Parathyroid adenoma (tissue), 2 donors: ENCODE measurements around the gene CIAO3.

Experiments used
- H2AFZ ChIP-seq: fragments of 300-600 bp; sonication (generic); one replicate; pipeline ENCODE4 v1.7.0; 2017; ENCODE audit warnings: antibody characterized with exemption, mild to moderate bottlenecking
- H3K27ac ChIP-seq: fragments of 300-600 bp; sonication (generic); one replicate; pipeline ENCODE4 v1.7.0; 2017
- H3K27me3 ChIP-seq: fragments of 300-600 bp; sonication (generic); one replicate; pipeline ENCODE4 v1.7.0; 2017; ENCODE audit warnings: low read length; ENCODE audit not compliant: control insufficient read depth, insufficient read depth
- H3K36me3 ChIP-seq: fragments of 300-600 bp; sonication (generic); one replicate; pipeline ENCODE4 v1.7.0; 2017; ENCODE audit warnings: low read length; ENCODE audit not compliant: control insufficient read depth, insufficient read depth
- H3K4me1 ChIP-seq: fragments of 300-600 bp; sonication (generic); one replicate; pipeline ENCODE4 v1.7.0; 2017; ENCODE audit warnings: control low read depth
- H3K4me2 ChIP-seq: fragments of 300-600 bp; sonication (generic); one replicate; pipeline ENCODE4 v1.7.0; 2017; ENCODE audit warnings: low read length
- H3K4me3 ChIP-seq: fragments of 300-600 bp; sonication (generic); one replicate; pipeline ENCODE4 v1.7.0; 2017; ENCODE audit warnings: low read depth, low read length
- H3K79me2 ChIP-seq: fragments of 300-600 bp; sonication (generic); one replicate; pipeline ENCODE4 v1.7.0; 2017; ENCODE audit warnings: control low read depth
- H3K9ac ChIP-seq: fragments of 300-600 bp; sonication (generic); one replicate; pipeline ENCODE4 v1.7.0; 2017; ENCODE audit warnings: mild to moderate bottlenecking
- H3K9me3 ChIP-seq: fragments of 300-600 bp; sonication (generic); one replicate; pipeline ENCODE4 v1.7.0; 2017; ENCODE audit warnings: low read length; ENCODE audit not compliant: control insufficient read depth
- TF ChIP-seq, protein P1 (sequence below): fragments of 300-600 bp; sonication (generic); IDR thresholded peaks from one replicate; pipeline ENCODE4 v1.7.0; 2017; ENCODE audit warnings: antibody characterized with exemption, mild to moderate bottlenecking
- donor health status: primary hyperparathyroidism.

Gene CIAO3

DNA sequence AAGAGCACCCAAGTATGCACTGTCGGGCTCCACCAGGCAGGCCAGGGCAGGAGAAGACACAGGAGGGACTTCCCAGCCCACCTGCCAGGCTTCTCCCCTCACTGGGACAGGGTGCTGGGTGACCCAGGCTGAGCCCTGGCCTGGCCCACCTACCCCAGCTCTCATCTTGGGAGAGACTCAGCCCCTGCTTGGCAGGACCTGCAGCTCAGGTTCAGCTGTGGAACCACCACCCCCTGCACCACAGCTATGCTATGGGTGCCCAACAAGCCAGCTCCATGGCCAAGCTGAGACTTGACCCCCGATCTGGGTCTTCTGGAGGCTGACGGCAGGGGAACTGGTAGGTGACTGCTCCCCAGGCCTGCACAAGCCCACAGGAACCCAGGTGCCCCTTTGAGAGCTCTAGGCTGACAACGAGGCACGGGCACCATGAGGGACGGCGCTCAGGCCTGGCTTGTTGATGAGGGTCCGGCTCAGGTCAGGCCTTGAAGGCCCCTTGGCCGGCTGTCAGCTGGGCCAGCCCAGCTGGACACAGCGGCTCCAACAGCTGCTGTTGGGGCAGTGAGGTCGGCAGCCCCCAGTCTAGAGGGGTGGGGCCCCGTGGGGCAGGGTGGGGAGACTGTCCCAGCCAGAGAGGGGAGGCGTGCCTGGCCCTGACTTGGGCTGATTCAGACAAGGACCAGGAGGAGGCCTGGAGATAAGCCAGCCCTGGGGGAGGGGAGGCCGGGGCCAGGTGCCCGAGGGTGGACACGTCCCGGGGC, 42.8 kb upstream of the CIAO3 start:
- no peak overlapping the region for H3K4me2 ChIP-seq
- H3K79me2 ChIP-seq: no peaks in the 10 kb centered on the region
- no peaks in the 10 kb centered on the region for H3K9me3 ChIP-seq
- no peak overlapping the region for H3K4me3 ChIP-seq
- TF ChIP-seq, protein P1, sequence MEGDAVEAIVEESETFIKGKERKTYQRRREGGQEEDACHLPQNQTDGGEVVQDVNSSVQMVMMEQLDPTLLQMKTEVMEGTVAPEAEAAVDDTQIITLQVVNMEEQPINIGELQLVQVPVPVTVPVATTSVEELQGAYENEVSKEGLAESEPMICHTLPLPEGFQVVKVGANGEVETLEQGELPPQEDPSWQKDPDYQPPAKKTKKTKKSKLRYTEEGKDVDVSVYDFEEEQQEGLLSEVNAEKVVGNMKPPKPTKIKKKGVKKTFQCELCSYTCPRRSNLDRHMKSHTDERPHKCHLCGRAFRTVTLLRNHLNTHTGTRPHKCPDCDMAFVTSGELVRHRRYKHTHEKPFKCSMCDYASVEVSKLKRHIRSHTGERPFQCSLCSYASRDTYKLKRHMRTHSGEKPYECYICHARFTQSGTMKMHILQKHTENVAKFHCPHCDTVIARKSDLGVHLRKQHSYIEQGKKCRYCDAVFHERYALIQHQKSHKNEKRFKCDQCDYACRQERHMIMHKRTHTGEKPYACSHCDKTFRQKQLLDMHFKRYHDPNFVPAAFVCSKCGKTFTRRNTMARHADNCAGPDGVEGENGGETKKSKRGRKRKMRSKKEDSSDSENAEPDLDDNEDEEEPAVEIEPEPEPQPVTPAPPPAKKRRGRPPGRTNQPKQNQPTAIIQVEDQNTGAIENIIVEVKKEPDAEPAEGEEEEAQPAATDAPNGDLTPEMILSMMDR: no peak
- no peaks in the 10 kb centered on the region for H3K27me3 ChIP-seq
- H3K36me3 ChIP-seq: no peaks in the 10 kb centered on the region
- peaks cover 7% of the 10 kb centered on the region for H3K4me1 ChIP-seq
- H3K9ac ChIP-seq: no peak overlapping the region
- H2AFZ ChIP-seq: no peak overlapping the region
- no peak overlapping the region for H3K27ac ChIP-seq

DNA sequence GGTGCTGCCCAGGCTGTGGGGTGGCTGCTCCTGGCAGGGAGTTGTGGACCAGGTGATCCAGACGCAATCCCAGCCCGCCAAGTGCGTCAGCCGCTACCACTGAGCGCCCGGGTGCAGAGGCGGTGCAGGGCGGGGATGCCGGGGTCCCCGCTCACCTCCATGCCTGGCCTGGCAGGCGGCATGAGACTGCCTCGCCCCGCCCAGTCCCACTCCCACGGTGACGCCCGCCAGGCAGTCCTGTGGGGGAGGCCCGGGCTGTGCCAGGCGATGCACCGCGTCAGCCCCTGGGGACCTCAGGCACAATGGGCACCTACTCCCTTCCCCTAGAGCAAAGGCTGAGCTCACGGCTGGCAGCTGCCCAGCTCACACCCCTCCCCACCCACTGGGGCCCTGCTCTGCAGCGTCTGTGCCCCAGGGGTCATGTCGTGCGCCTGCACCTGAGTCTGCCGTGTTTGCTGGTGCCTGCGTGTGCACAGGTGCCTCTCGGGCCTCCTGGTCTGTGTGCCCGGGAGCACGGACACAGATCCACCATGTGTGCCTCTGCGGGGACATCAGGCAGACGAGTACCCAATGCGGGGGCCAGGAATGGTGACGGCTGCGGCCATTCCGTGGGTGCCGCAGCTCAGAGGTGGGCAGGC, 42.1 kb upstream of the CIAO3 start:
- H2AFZ ChIP-seq: no peak overlapping the region
- H3K27ac ChIP-seq: no peak overlapping the region
- H3K4me1 ChIP-seq: peaks cover 7% of the 10 kb centered on the region
- H3K9me3 ChIP-seq: no peaks in the 10 kb centered on the region
- H3K36me3 ChIP-seq: no peaks in the 10 kb centered on the region
- H3K4me3 ChIP-seq: no peak overlapping the region
- TF ChIP-seq, protein P1: no peak
- no peak overlapping the region for H3K4me2 ChIP-seq
- no peaks in the 10 kb centered on the region for H3K79me2 ChIP-seq
- no peak overlapping the region for H3K9ac ChIP-seq
- H3K27me3 ChIP-seq: no peaks in the 10 kb centered on the region

DNA sequence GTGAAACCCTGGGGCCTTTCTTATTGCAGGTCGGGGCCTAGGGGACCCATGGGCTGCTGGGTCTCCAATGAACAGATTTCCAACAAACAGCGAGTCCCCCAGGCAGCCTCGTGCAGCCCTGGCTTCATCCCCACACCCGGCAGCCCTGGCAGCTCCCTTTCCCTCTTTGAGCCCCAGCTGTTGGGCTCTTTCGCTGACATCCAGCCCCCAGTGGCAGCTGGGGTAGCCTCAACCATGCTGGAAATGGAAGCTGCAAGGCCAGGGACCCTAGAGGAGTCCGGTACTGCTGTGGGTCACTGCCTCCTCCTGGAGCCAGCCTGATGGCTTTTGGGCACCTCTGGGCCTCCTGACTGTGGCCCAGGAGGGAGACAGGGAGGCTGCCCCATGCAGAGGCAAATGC, 41.5 kb upstream of the CIAO3 start:
- peaks cover 3% of the 10 kb centered on the region for H3K4me1 ChIP-seq
- no peak overlapping the region for H2AFZ ChIP-seq
- no peaks in the 10 kb centered on the region for H3K36me3 ChIP-seq
- H3K4me3 ChIP-seq: no peak overlapping the region
- H3K4me2 ChIP-seq: no peak overlapping the region
- TF ChIP-seq, protein P1: no peak
- no peak overlapping the region for H3K9ac ChIP-seq
- no peaks in the 10 kb centered on the region for H3K27me3 ChIP-seq
- H3K27ac ChIP-seq: no peak overlapping the region
- H3K79me2 ChIP-seq: no peaks in the 10 kb centered on the region
- no peaks in the 10 kb centered on the region for H3K9me3 ChIP-seq

DNA sequence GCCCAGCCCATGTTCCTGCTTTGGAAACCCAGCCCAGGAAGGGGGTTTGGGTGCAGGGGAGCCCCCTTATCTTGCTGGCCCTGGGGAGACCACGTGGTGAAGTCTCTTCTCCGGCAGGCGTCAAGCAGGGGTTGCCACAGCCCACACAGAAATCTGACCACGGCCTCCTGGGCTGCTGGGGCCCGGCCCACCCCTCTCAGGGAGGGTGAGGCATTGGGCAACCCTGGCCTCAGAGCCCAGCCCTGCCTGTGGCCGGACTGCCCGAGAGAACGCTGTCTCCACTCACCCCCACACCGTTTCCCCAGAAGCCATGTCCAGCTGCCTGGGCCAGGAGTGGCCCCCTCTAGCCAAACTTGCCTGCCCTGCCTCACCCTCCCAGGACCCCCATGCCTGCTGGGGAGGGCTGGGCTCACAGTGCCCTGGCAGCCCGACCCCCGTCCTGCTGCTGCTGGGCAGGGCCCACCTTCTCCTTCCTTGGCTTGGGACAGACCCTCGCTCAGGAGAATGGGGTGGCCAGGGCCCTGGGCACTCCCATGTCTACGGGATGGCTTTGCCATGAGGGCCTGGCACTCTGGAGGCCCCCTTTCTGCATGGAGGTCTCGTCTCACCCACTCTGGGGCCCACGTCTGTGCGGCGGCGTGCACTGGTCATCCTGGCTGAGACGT, 40.7 kb upstream of the CIAO3 start:
- H3K27ac ChIP-seq: no peak overlapping the region
- H2AFZ ChIP-seq: no peak overlapping the region
- H3K4me1 ChIP-seq: no peaks in the 10 kb centered on the region
- no peak overlapping the region for H3K4me3 ChIP-seq
- TF ChIP-seq, protein P1: no peak
- H3K79me2 ChIP-seq: no peaks in the 10 kb centered on the region
- H3K36me3 ChIP-seq: no peaks in the 10 kb centered on the region
- no peak overlapping the region for H3K9ac ChIP-seq
- H3K4me2 ChIP-seq: no peak overlapping the region
- no peaks in the 10 kb centered on the region for H3K9me3 ChIP-seq
- H3K27me3 ChIP-seq: no peaks in the 10 kb centered on the region
